Measurements from ENCODE around the gene GPR25.

Gene GPR25

DNA sequence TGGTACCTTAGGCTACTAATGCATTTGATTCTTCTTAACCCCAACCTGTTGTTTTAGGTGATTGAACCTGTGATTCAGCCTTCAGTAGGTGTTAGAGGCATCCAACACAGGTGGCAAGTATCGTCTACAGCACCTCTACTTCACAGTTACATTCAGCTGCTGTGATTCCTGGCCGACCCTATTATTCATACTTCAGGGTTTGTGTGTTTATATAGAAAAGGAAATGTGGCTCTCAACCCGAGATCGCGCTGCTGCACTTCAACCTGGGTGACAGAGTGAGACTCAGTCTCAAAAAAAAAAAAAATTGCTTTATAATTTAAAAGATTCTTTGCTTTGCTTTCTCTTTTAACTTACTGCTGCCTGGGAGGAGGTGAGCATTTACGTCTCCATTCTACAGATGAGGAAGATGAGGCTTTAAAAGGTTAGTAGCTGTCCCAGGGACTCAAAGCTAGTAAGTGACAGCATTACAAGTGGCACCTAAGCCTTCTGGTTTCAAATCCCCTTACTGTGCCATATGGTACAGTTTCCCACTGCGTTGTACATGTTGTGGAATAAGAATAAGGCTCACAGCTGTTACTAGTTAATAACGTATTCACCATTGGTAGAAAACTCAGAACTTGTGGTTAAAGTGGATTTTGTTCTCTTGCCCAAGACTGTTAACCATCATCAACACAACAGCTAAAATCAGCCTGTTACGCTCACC, 9.9 kb upstream of the GPR25 start:
- no peak overlapping the region for H3K27ac ChIP-seq
- no peak overlapping the region for H3K4me3 ChIP-seq (ENCODE audit: low read depth, low read length)
- H3K79me2 ChIP-seq = no peaks in the 10 kb centered on the region
- no peak overlapping the region for H3K4me2 ChIP-seq (ENCODE audit: low read length)
- no peak overlapping the region for H2AFZ ChIP-seq
- H3K27me3 ChIP-seq (ENCODE audit: control insufficient read depth, insufficient read depth, low read length) = no peaks in the 10 kb centered on the region
- no peaks in the 10 kb centered on the region for H3K9me3 ChIP-seq (ENCODE audit: control insufficient read depth, low read length)
- H3K36me3 ChIP-seq (ENCODE audit: control insufficient read depth, insufficient read depth, low read length) = no peaks in the 10 kb centered on the region
- no peak for TF ChIP-seq CTCF (IDR thresholded peaks at IDR 0.05)
- no peak overlapping the region for H3K9ac ChIP-seq
- H3K4me1 ChIP-seq = peaks cover 6% of the 10 kb centered on the region

DNA sequence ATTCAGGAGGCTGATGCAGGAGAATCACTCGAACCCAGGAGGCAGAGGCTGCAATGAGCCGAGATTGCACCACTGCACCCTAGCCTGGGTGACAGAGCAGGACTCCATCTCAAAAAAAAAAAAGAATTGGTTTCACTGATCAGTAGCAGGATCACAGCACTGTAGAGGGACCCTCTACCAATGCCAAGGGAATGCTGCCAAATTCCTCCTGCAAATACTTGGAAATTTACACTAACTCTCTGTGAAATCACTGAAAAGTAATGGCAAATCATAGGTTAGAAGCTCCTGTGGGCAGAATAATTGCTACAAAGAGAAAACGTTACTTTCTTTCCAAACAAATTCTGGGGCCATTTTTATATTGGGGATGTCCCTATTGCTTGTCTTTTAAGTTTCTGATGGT, 6.7 kb upstream of the GPR25 start:
- Histone ChIP-seq H2AFZ (no peak overlapping the region), H3K27ac (no peak overlapping the region), H3K9ac (no peak overlapping the region)

GRCh38 chr1:200866521-200866920, 6.3 kb upstream of the GPR25 start:
- Histone ChIP-seq H3K4me2 (ENCODE audit: low read length) (no peak overlapping the region), H3K4me3 (ENCODE audit: low read depth, low read length) (no peak overlapping the region), H3K27ac (no peak overlapping the region), H3K9me3 (ENCODE audit: control insufficient read depth, low read length) (no peaks in the 10 kb centered on the region), H3K9ac (no peak overlapping the region), H3K27me3 (ENCODE audit: control insufficient read depth, insufficient read depth, low read length) (no peaks in the 10 kb centered on the region), H2AFZ (no peak overlapping the region), H3K79me2 (no peaks in the 10 kb centered on the region), H3K4me1 (peaks cover 6% of the 10 kb centered on the region), H3K36me3 (ENCODE audit: control insufficient read depth, insufficient read depth, low read length) (no peaks in the 10 kb centered on the region)
- TF ChIP-seq CTCF (IDR thresholded peaks at IDR 0.05) = no peak

More for the DNA sequence above, 6.7 kb upstream of the GPR25 start:
- Histone ChIP-seq H3K79me2 (no peaks in the 10 kb centered on the region), H3K36me3 (ENCODE audit: control insufficient read depth, insufficient read depth, low read length) (no peaks in the 10 kb centered on the region), H3K4me1 (peaks cover 6% of the 10 kb centered on the region), H3K9me3 (ENCODE audit: control insufficient read depth, low read length) (no peaks in the 10 kb centered on the region), H3K4me2 (ENCODE audit: low read length) (no peak overlapping the region), H3K4me3 (ENCODE audit: low read depth, low read length) (no peak overlapping the region), H3K27me3 (ENCODE audit: control insufficient read depth, insufficient read depth, low read length) (no peaks in the 10 kb centered on the region)
- no peak for TF ChIP-seq CTCF (IDR thresholded peaks at IDR 0.05)

DNA sequence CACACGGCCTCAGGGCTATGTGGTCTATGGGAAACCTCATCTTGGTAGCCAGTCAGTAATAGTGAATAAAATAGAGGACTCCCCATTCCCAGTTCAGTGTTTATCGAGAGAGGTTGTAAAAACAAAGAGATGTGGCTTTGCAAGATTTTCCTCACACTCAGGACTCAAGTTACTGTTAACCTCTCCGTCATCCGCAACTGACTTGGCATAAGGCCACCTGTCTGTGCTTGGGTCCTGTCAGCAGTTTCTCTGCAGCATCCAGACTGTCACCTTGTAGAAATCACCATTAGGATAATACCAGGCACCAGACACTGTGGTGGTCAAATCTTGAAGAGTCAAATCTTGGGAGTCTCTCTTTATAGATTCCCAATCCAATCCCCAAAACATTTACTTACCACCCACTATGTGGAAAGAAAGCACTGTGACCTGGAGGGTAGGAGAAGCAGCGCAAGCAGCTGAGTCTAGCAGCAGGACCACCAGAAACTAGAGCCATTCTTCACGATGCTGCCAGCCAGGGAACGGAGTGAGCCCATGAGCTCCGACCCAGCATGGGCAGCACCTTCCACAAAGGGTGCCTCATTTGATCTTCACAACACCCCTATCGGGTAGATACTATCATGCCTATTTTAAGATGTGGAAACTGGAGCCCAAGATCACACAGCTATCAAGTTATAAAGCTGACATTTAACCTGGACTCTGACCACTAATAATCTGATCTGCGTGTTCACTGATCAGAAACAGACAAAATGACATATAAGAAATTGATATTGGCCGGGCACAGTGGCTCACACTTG, 5.6 kb upstream of the GPR25 start:
- no peaks in the 10 kb centered on the region for H3K79me2 ChIP-seq
- no peak overlapping the region for H2AFZ ChIP-seq
- H3K27me3 ChIP-seq (ENCODE audit: control insufficient read depth, insufficient read depth, low read length) = no peaks in the 10 kb centered on the region
- H3K4me3 ChIP-seq (ENCODE audit: low read depth, low read length) = no peak overlapping the region
- peak overlapping the region; percentile 55 for H3K4me2 ChIP-seq (ENCODE audit: low read length)
- TF ChIP-seq CTCF (IDR thresholded peaks at IDR 0.05) = no peak
- H3K27ac ChIP-seq = no peak overlapping the region
- H3K4me1 ChIP-seq = peaks cover 6% of the 10 kb centered on the region
- H3K9ac ChIP-seq = no peak overlapping the region
- H3K9me3 ChIP-seq (ENCODE audit: control insufficient read depth, low read length) = no peaks in the 10 kb centered on the region
- no peaks in the 10 kb centered on the region for H3K36me3 ChIP-seq (ENCODE audit: control insufficient read depth, insufficient read depth, low read length)
